Measurements from ENCODE around the gene SGCD. TPM values are rescaled to one million over a fixed set of nuclear protein-coding genes. Genes with fewer than 3 reads are reported as not detected.

SGCD gene
- total and polyA plus RNA-seq, 9 of the 15 experiments (the other 6 are each of a cell fraction or from before 2014, with no cell fraction given): not detected

DNA sequence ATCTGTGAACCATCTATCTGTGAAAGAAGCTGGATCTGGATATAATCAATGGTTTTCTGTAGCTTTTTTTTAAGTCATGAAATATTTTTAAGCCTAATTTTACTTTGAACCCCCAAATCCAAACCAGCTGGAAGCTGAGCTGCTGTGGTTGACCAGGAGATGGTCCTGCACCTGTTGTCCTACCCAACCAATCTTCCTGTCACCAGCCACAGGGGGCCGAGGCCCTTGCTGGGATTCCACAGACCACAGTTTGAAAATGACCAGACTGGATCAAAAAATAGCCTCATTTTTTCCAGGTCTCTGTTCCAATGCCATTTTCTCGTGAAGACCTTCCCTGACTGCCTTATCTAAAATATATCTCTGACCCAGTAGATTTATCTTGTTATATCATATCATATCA lies 200.6 kb downstream of the SGCD start:
- no peak for FAIRE-seq
- WGBS (ENCODE audit: insufficient coverage, low coverage, missing lambda C conversion rate): 0% methylated on average over 2 of the region's 2 CpGs
- TF ChIP-seq FOXA3 (CRISPR knock-in tag; conservative IDR thresholded peaks at IDR 0.05 in 1 of 2, IDR thresholded peaks at IDR 0.05 in 1 of 2): no peak
- no peak for TF ChIP-seq ZNF165 (CRISPR knock-in tag; IDR thresholded peaks at IDR 0.05; ENCODE audit: borderline replicate concordance)
- TF ChIP-seq ZNF3 (CRISPR knock-in tag; IDR thresholded peaks at IDR 0.05): no peak
- no peak for TF ChIP-seq TEAD1 (CRISPR knock-in tag; IDR thresholded peaks at IDR 0.05)
- TF ChIP-seq, protein P1, sequence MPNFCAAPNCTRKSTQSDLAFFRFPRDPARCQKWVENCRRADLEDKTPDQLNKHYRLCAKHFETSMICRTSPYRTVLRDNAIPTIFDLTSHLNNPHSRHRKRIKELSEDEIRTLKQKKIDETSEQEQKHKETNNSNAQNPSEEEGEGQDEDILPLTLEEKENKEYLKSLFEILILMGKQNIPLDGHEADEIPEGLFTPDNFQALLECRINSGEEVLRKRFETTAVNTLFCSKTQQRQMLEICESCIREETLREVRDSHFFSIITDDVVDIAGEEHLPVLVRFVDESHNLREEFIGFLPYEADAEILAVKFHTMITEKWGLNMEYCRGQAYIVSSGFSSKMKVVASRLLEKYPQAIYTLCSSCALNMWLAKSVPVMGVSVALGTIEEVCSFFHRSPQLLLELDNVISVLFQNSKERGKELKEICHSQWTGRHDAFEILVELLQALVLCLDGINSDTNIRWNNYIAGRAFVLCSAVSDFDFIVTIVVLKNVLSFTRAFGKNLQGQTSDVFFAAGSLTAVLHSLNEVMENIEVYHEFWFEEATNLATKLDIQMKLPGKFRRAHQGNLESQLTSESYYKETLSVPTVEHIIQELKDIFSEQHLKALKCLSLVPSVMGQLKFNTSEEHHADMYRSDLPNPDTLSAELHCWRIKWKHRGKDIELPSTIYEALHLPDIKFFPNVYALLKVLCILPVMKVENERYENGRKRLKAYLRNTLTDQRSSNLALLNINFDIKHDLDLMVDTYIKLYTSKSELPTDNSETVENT (CRISPR knock-in tag; IDR thresholded peaks at IDR 0.05): no peak
- TF ChIP-seq BRD4 (IDR thresholded peaks at IDR 0.05): no peak
- no peak for TF ChIP-seq RBM39 (optimal IDR thresholded peaks at IDR 0.05; ENCODE audit: low read depth, low read length)
- no peak for TF ChIP-seq SMARCA4 (IDR thresholded peaks at IDR 0.05)
- TF ChIP-seq KLF16 (IDR thresholded peaks at IDR 0.05): no peak
- no peak for TF ChIP-seq ZNF124 (CRISPR knock-in tag; IDR thresholded peaks at IDR 0.05)
- no peak for TF ChIP-seq NFXL1 (CRISPR knock-in tag; IDR thresholded peaks at IDR 0.05)
- TF ChIP-seq, protein P2, sequence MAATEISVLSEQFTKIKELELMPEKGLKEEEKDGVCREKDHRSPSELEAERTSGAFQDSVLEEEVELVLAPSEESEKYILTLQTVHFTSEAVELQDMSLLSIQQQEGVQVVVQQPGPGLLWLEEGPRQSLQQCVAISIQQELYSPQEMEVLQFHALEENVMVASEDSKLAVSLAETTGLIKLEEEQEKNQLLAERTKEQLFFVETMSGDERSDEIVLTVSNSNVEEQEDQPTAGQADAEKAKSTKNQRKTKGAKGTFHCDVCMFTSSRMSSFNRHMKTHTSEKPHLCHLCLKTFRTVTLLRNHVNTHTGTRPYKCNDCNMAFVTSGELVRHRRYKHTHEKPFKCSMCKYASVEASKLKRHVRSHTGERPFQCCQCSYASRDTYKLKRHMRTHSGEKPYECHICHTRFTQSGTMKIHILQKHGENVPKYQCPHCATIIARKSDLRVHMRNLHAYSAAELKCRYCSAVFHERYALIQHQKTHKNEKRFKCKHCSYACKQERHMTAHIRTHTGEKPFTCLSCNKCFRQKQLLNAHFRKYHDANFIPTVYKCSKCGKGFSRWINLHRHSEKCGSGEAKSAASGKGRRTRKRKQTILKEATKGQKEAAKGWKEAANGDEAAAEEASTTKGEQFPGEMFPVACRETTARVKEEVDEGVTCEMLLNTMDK (IDR thresholded peaks at IDR 0.05; ENCODE audit: borderline replicate concordance, insufficient read depth, low read depth, low read length, poor library complexity, severe bottlenecking): no peak

More for the DNA sequence above, 200.6 kb downstream of the SGCD start:
- no peaks in the 10 kb centered on the region for H3K36me3 ChIP-seq (ENCODE audit: control insufficient read depth, insufficient read depth, low read length)
- ATAC-seq (no peak), DNase-seq (ENCODE audit: extremely low read depth in 1 of 4, low spot score in 3 of 4) (no peak)
- intact Hi-C loops (cut with micrococcal nuclease) (no loop called here), in situ Hi-C loops (cut with MboI) (no loop called here)
- H3K9me1 ChIP-seq (ENCODE audit: control insufficient read depth, insufficient read depth, low read length): no peaks in the 10 kb centered on the region
- no peaks in the 10 kb centered on the region for H3K4me1 ChIP-seq (replicated peaks in 1 of 2; ENCODE audit: control insufficient read depth in 2 of 2, insufficient read depth in 2 of 2, low read length in 2 of 2)
- BruUV-seq (replicated peaks): no TSS peak
- ChIA-PET CTCF (ENCODE audit: low intra/inter-chr PET ratio) (no interaction called here), POLR2A (no interaction called here)
- H3K27ac ChIP-seq (ENCODE audit: extremely low read depth, low read depth, low read length): no peak overlapping the region
- H2AFZ ChIP-seq (ENCODE audit: low read depth, low read length): no peak overlapping the region
- H3K4me3 ChIP-seq: no peak overlapping the region
- no peaks in the 10 kb centered on the region for H3K79me2 ChIP-seq (ENCODE audit: control insufficient read depth, insufficient read depth, low read length)
- no peak overlapping the region for H3K4me2 ChIP-seq (ENCODE audit: insufficient read depth, low read length)
- H3K9ac ChIP-seq (ENCODE audit: insufficient read depth in 1 of 2, low read depth in 2 of 2, low read length in 2 of 2): no peak overlapping the region
- H3K27me3 ChIP-seq (ENCODE audit: control insufficient read depth in 2 of 2, insufficient read depth in 2 of 2, low read length in 2 of 2): no peaks in the 10 kb centered on the region
- H4K20me1 ChIP-seq (replicated peaks; ENCODE audit: control insufficient read depth, insufficient read depth, low read length): no peaks in the 10 kb centered on the region
- no peaks in the 10 kb centered on the region for H3K9me3 ChIP-seq (replicated peaks; ENCODE audit: control insufficient read depth, insufficient read depth, low read depth, low read length)
